Measurements from ENCODE around the gene ARMC2.

Gene ARMC2

GRCh38 chr6:109019911-109020310 is 171.7 kb downstream of the ARMC2 start:
- no peak for DNase-seq (ENCODE audit: low read depth)

GRCh38 chr6:109021870-109022269 is 173.6 kb downstream of the ARMC2 start:
- no peak for DNase-seq (ENCODE audit: low read depth)

GRCh38 chr6:109023356-109023925 is 175.2 kb downstream of the ARMC2 start:
- DNase-seq (ENCODE audit: low read depth) = no peak
